VCaP (cell line): Measurements from ENCODE around the gene TBC1D17.

Source experiments
- H3K27ac ChIP-seq: fragments of 450-650 bp; 2 replicates; pipeline ENCODE4 v1.5.1; 2017
- TF ChIP-seq, protein P1 (sequence below): fragments of 450-650 bp; conservative IDR thresholded peaks from 2 replicates; pipeline ENCODE4 v1.5.1; 2017; ENCODE audit warnings: mild to moderate bottlenecking, moderate library complexity

Gene TBC1D17

DNA sequence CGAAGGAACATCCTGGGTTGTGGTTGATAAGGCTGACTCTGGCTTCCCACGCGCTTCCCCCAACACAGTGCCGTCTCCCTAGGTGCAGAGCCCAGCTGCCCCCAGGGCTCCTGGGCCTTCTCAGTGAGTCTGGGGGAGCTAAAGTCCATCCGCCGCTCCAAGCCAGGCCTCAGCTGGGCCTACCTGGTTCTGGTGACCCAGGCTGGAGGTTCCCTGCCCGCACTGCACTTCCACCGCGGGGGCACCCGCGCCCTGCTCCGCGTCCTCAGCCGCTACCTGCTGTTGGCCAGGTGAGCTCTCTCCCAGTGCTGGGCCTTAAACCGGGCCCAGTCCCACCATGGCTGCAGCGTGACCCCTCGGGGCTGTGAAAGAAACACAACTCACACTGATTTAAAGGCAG, 3.7 kb downstream of the TBC1D17 start:
- TF ChIP-seq, protein P1, sequence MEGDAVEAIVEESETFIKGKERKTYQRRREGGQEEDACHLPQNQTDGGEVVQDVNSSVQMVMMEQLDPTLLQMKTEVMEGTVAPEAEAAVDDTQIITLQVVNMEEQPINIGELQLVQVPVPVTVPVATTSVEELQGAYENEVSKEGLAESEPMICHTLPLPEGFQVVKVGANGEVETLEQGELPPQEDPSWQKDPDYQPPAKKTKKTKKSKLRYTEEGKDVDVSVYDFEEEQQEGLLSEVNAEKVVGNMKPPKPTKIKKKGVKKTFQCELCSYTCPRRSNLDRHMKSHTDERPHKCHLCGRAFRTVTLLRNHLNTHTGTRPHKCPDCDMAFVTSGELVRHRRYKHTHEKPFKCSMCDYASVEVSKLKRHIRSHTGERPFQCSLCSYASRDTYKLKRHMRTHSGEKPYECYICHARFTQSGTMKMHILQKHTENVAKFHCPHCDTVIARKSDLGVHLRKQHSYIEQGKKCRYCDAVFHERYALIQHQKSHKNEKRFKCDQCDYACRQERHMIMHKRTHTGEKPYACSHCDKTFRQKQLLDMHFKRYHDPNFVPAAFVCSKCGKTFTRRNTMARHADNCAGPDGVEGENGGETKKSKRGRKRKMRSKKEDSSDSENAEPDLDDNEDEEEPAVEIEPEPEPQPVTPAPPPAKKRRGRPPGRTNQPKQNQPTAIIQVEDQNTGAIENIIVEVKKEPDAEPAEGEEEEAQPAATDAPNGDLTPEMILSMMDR, result no peak
- 0 out of 2 replicates have a peak overlapping the region, but pooled peaks have one; percentile 8 for H3K27ac ChIP-seq

GRCh38 chr19:49881672-49882394, 4.3 kb downstream of the TBC1D17 start:
- TF ChIP-seq, protein P1, result no peak
- H3K27ac ChIP-seq, result no peak overlapping the region

- H3K27ac ChIP-seq, result no peak overlapping the region
- TF ChIP-seq, protein P1, result no peak
Observed at GRCh38 chr19:49882643-49883042, 5.1 kb downstream of the TBC1D17 start.

- TF ChIP-seq, protein P1, result no peak
- H3K27ac ChIP-seq, result no peak overlapping the region
Observed at GRCh38 chr19:49883094-49883493, 5.6 kb downstream of the TBC1D17 start.

DNA sequence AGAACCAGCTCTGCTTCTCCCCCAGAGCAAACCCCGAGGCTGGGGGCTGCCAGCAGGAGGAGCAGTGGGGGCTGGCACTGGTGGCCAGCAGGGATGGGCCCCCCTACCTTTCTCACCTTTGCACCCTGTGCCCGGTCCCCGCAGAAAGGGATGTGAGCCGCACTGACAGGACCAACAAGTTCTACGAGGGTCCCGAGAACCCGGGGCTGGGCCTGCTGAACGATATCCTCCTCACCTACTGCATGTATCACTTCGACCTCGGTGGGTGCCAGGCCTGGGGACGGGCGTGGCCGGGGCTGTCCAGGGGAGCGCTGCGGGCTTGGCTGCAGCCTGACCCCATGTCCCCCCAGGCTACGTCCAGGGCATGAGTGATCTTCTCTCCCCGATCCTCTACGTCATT, 6.6 kb downstream of the TBC1D17 start:
- TF ChIP-seq, protein P1, result no peak
- no peak overlapping the region for H3K27ac ChIP-seq

DNA sequence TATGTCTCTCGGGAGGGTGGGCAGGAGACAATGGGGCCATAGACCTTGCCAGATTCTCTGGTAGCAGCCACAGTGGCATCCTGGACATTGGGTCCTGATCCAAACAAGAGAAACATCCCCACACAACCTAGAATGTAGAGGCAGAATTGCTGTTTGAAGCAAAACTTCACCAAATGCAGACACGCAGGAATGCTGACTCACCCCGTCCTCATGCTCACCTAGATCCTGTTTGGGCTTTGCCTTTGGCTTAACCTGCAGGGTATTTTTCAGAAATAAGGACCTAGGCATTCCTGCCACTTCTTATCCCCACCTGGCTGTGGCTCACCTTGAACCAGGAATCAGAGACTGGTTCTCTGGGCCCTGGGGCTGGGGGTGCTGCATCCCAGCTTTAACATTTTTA, 7.3 kb downstream of the TBC1D17 start:
- TF ChIP-seq, protein P1, result no peak
- no peak overlapping the region for H3K27ac ChIP-seq

- TF ChIP-seq, protein P1, result no peak
- H3K27ac ChIP-seq, result no peak overlapping the region
Observed at GRCh38 chr19:49887037-49887664, 9.6 kb downstream of the TBC1D17 start.
